Lung (tissue), 12 donors: ENCODE results near the gene BYSL. TPM values are rescaled to one million over a fixed set of nuclear protein-coding genes. Genes with fewer than 3 reads are reported as not detected.

Experiments
- ATAC-seq: fragments of 200-7000 bp; cut with Tn5 transposase; one replicate; pipeline ENCODE4 v1.9.1; 2020; ENCODE audit warnings: moderate number of reproducible peaks; ENCODE audit not compliant: insufficient read depth, low FRiP score
- DNase-seq, 3 donors: peaks; one replicate each; pipeline ENCODE4 v3.0.0-alpha.2; 2013 to 2017
- H3K27ac ChIP-seq, 2 donors: one replicate each; pipeline ENCODE4 v1.5.1; 2013; ENCODE audit warnings: mild to moderate bottlenecking in 2 of 2, moderate library complexity in 2 of 2, control low read depth in 1 of 2, inconsistent platforms in 1 of 2, low read depth in 1 of 2, low read length in 1 of 2
- H3K27me3 ChIP-seq, 3 donors: one replicate each; pipeline ENCODE4 v1.5.1; 2013; ENCODE audit warnings: low read length in 2 of 3; ENCODE audit not compliant: control insufficient read depth in 3 of 3, insufficient read depth in 3 of 3
- H3K36me3 ChIP-seq, 4 donors: one replicate each; pipeline ENCODE4 v1.5.1; 2013; ENCODE audit warnings: low read length in 4 of 4, mild to moderate bottlenecking in 1 of 4, moderate library complexity in 1 of 4; ENCODE audit not compliant: control insufficient read depth in 4 of 4, insufficient read depth in 4 of 4
- H3K4me1 ChIP-seq, 5 donors: one replicate each; pipeline ENCODE4 v1.5.1; 2013; ENCODE audit warnings: low read length in 5 of 5, mild to moderate bottlenecking in 2 of 5, moderate library complexity in 1 of 5; ENCODE audit not compliant: control insufficient read depth in 5 of 5, insufficient read depth in 5 of 5
- H3K4me3 ChIP-seq: one replicate; pipeline ENCODE4 v1.5.1; 2013; ENCODE audit warnings: mild to moderate bottlenecking, control low read depth, moderate library complexity
- H3K9ac ChIP-seq, 2 donors: one replicate each; pipeline ENCODE4 v1.5.1; 2013; ENCODE audit warnings: low read length in 2 of 2, control low read depth in 1 of 2; ENCODE audit not compliant: insufficient read depth in 1 of 2
- H3K9me3 ChIP-seq, 4 donors: one replicate each; pipeline ENCODE4 v1.5.1; 2013; ENCODE audit warnings: low read length in 3 of 4, mild to moderate bottlenecking in 1 of 4, moderate library complexity in 1 of 4; ENCODE audit not compliant: control insufficient read depth in 4 of 4, insufficient read depth in 3 of 4
- CTCF ChIP-seq: IDR thresholded peaks from 2 replicates; pipeline ENCODE4 v1.5.1; 2012; ENCODE audit warnings: mild to moderate bottlenecking; ENCODE audit errors: control extremely low read depth, extremely low read depth
- WGBS, 2 donors: extraction: QIAGEN DNeasy Blood & Tissue Kit; methylation state at CpG; one replicate each; pipeline ENCODE4 v1.1.7; 2013; 5-methylcytosine and 5-hydroxymethylcytosine counted together
- polyA plus RNA-seq, 2 donors: library from polyadenylated mRNA; stranded (reverse); fragments of 200-250 nt; gene quantifications; one replicate each; pipeline ENCODE4 v1.2.1, GENCODE V29; 2013
- total RNA-seq, 2 donors: library from RNA; depleted of rRNA in 1 of 2; stranded (reverse); fragments of >200 nt in 1 of 2; gene quantifications; one replicate each; pipeline ENCODE4 v1.2.1, GENCODE V29; 2014 to 2021
- donor health status: control.
- donor health status: control.
- donor health status: Bipolar disorder and iron deficiency.
- donor health status: healthy.
- donor health status: DM: yes; HTN: yes; CAD: no.

BYSL gene
- total and polyA plus RNA-seq, 4 donors: 8.8 to 20.4 (median 14.8) TPM

GRCh38 chr6:41931792-41932191, 10.5 kb downstream of the BYSL start:
- no peak for TF ChIP-seq CTCF
- H3K27me3 ChIP-seq: no peaks in the 10 kb centered on the region
- no peaks in the 10 kb centered on the region for H3K4me1 ChIP-seq
- no peak for DNase-seq
- no peak overlapping the region for H3K4me3 ChIP-seq
- 35 to 54% methylated on average over 2 of the region's 2 CpGs for WGBS, 2 donors
- H3K9ac ChIP-seq: no peak overlapping the region
- H3K9me3 ChIP-seq: no peaks in the 10 kb centered on the region
- H3K36me3 ChIP-seq: peaks cover 41 to 76% (median 52%) of the 10 kb centered on the region in 4 donors
- no peak for ATAC-seq
- no peak overlapping the region for H3K27ac ChIP-seq

- Histone ChIP-seq H3K9me3 (no peaks in the 10 kb centered on the region), H3K4me3 (no peak overlapping the region), H3K9ac (no peak overlapping the region), H3K36me3 (peaks cover 41 to 75% (median 48%) of the 10 kb centered on the region in 4 donors), H3K27me3 (no peaks in the 10 kb centered on the region), H3K27ac (no peak overlapping the region), H3K4me1 (no peaks in the 10 kb centered on the region)
- ATAC-seq: no peak
- TF ChIP-seq CTCF: no peak
- 92 to 95% methylated on average over 15 of the region's 15 CpGs for WGBS, 2 donors
- DNase-seq: no peak
Observed at GRCh38 chr6:41932378-41932777, 11.1 kb downstream of the BYSL start.

DNA sequence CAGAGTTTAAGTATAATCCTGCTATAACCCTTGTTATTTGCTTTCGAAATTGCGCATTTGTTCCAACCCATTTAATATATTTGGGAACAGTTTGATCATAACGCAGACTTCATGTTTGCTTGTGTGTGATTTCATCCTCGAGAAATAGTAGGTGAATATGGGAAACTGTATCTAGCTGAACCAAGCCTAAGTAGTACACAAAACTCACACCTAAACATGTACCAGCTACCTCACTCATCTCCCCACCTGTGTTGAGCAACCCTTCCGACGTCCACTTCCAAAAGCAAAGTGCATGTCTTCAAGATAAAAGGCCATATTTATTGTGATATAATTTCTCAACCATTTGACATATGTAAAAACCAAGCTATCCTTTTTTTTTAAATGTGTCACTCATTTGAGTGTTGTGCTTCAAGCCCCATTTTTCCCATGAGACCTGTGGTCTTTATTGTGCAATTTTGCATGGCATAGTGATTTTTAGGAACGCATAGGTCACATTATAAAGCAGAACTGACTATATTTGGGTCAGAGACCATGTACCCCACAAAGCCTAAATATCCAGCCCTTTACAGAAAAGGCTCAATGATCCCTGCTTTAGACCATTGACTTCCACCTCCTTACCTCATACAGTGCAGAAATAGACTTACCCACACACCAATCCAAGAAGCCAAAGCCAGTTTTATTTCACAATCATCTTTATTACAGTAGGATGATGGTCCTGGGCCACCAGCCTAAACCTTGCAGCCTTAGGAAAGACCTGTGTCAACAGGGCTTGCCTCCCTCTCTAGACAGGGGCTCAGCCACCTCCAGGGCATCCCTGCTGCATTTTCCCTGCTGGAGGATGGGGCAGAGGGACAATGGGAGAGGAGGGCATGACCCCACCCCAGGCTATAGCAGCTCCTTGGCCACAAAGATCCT, 13.2 kb downstream of the BYSL start:
- H3K9ac ChIP-seq: no peak overlapping the region
- 70 to 72% methylated on average over 7 of the region's 7 CpGs for WGBS, 2 donors
- no peaks in the 10 kb centered on the region for H3K27me3 ChIP-seq
- H3K27ac ChIP-seq: no peak overlapping the region
- no peaks in the 10 kb centered on the region for H3K9me3 ChIP-seq
- no peak for TF ChIP-seq CTCF
- H3K36me3 ChIP-seq: peaks cover 28 to 62% (median 37%) of the 10 kb centered on the region in 4 donors
- DNase-seq: no peak
- no peak for ATAC-seq
- H3K4me1 ChIP-seq: peaks cover 6 to 18% (median 14%) of the 10 kb centered on the region in 5 donors
- H3K4me3 ChIP-seq: no peak overlapping the region
